Loucy (cell line): Measurements from ENCODE around the gene MNT.

Experiments
- CTCF ChIP-seq: fragments of 200-600 bp; sonication (generic); conservative IDR thresholded peaks from 2 replicates; pipeline ENCODE4 v1.5.1; 2014; ENCODE audit warnings: mild to moderate bottlenecking, antibody characterized with exemption, low read length
- EZH2phosphoT487 ChIP-seq: fragments of 200-600 bp; IDR thresholded peaks from 2 replicates; pipeline ENCODE4 v1.6.1; 2018; ENCODE audit warnings: antibody characterized with exemption, mild to moderate bottlenecking, moderate library complexity, borderline replicate concordance

GRCh38 chr17:2418572-2418971 is 17.7 kb upstream of the MNT start:
- TF ChIP-seq CTCF (no peak), EZH2phosphoT487 (no peak)
